ENCODE measurements around the gene CENPP. TPM values are rescaled to one million over a fixed set of nuclear protein-coding genes. Genes with fewer than 3 reads are reported as not detected.

Gene CENPP
- total RNA-seq, 1 experiment from 2014 or later: 14.3 TPM

DNA sequence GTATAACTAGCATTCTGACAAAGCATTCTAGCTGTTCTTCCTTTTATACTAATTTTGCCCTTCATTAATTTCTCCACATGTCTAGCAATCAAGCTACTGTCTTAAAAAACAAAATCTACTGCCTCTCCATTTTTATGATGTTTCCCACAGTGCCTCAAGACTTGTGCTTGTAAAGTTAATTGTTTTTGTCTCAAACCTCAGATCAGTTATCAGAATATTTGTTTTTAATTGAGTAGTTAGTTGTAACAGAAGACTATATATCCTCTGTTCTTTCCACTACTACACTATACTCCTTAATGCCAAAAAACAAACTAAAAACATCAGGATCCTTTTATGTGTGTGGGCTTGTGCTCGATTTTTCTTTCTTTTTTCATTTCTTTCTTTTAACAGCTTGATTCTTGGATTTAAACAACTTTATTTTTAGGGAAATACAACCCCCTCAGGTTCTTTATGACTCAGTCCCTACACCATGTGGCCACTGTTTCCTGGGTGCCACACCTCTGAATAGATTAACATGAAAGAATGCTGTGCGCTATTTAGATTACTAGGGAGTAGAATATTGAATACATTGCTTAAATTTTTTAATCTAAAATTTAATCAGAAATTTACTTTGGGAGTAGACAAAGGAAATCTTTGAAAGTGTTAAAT lies 155.4 kb downstream of the CENPP start:
- Mint-ChIP-seq H3K9me3 (no peaks in the 10 kb centered on the region), H3K4me3 (no peak overlapping the region), H3K4me1 (peaks cover 17% of the 10 kb centered on the region), H3K27ac (no peak overlapping the region), H3K36me3 (no peaks in the 10 kb centered on the region), H3K27me3 (ENCODE audit: low read depth) (no peaks in the 10 kb centered on the region)
- ATAC-seq (no peak), DNase-seq (ENCODE audit: low spot score) (no peak)
- TF ChIP-seq JUN (CRISPR knock-in tag; IDR thresholded peaks at IDR 0.05) (no peak), ESRRA (CRISPR knock-in tag; IDR thresholded peaks at IDR 0.05; ENCODE audit: borderline replicate concordance) (no peak), ZNF396 (CRISPR knock-in tag; IDR thresholded peaks at IDR 0.05; ENCODE audit: borderline replicate concordance) (no peak), GTF2I (CRISPR knock-in tag; conservative IDR thresholded peaks at IDR 0.05) (no peak), EMX1 (CRISPR knock-in tag; IDR thresholded peaks at IDR 0.05) (no peak), CBFB (CRISPR knock-in tag; IDR thresholded peaks at IDR 0.05; ENCODE audit: low read depth) (no peak)
- TF ChIP-seq, protein P1, sequence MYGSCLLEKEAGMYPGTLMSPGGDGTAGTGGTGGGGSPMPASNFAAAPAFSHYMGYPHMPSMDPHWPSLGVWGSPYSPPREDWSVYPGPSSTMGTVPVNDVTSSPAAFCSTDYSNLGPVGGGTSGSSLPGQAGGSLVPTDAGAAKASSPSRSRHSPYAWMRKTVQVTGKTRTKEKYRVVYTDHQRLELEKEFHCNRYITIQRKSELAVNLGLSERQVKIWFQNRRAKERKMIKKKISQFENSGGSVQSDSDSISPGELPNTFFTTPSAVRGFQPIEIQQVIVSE (CRISPR knock-in tag; IDR thresholded peaks at IDR 0.05; ENCODE audit: borderline replicate concordance): no peak
- POLR2A ChIA-PET: no interaction called here
- CTCF ChIA-PET: interaction anchor here (0.9 to 1.1 kb wide), 2 partner anchors 12 to 21 kb away, joined by 3 to 4 read pairs; no protein-coding TSS in a partner anchor

DNA sequence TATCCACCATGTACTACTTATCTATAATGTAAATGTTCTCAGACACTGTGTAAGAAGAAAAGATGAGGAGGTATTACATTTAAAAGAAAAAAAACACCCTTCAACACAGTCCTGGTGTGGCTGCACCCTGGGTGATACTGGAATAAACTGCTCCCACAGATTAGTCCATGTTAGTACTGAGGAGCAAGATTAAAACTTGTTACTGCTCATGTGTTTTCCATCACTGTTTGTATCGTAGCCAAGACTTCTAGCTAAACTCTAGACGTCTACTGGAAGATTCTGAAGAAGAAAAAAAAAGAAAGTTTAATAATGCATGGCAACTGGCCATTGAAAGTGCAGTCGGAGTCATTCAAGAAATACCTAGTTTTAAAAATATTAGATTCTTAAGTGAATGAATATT lies 156.6 kb downstream of the CENPP start, which contains the start of gene ASPN:
Gene ASPN (minus strand): TSS at position 178 of the 400 bp plus-strand sequence.
- CTCF ChIA-PET: no interaction called here
- H3K36me3 Mint-ChIP-seq: no peaks in the 10 kb centered on the region
- H3K4me1 Mint-ChIP-seq: peaks cover 17% of the 10 kb centered on the region
- DNase-seq (ENCODE audit: low spot score) (no peak), ATAC-seq (no peak)
- H3K9me3 Mint-ChIP-seq: no peaks in the 10 kb centered on the region
- H3K4me3 Mint-ChIP-seq: no peak within 1 kb of the TSS
- H3K27ac Mint-ChIP-seq: no peak within 1 kb of the TSS
- H3K27me3 Mint-ChIP-seq (ENCODE audit: low read depth): no peaks in the 10 kb centered on the region
- POLR2A ChIA-PET: no interaction called here
- TF ChIP-seq SP1 (CRISPR knock-in tag; conservative IDR thresholded peaks at IDR 0.05): no peak
- no peak for TF ChIP-seq JAZF1 (CRISPR knock-in tag; IDR thresholded peaks at IDR 0.05)
- no peak for TF ChIP-seq SOX15 (CRISPR knock-in tag; IDR thresholded peaks at IDR 0.05)
- no peak for TF ChIP-seq SMAD4 (CRISPR knock-in tag; IDR thresholded peaks at IDR 0.05)
- TF ChIP-seq, protein P2, sequence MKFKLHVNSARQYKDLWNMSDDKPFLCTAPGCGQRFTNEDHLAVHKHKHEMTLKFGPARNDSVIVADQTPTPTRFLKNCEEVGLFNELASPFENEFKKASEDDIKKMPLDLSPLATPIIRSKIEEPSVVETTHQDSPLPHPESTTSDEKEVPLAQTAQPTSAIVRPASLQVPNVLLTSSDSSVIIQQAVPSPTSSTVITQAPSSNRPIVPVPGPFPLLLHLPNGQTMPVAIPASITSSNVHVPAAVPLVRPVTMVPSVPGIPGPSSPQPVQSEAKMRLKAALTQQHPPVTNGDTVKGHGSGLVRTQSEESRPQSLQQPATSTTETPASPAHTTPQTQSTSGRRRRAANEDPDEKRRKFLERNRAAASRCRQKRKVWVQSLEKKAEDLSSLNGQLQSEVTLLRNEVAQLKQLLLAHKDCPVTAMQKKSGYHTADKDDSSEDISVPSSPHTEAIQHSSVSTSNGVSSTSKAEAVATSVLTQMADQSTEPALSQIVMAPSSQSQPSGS (CRISPR knock-in tag; IDR thresholded peaks at IDR 0.05; ENCODE audit: borderline replicate concordance, low read depth): no peak
- TF ChIP-seq, protein P3, sequence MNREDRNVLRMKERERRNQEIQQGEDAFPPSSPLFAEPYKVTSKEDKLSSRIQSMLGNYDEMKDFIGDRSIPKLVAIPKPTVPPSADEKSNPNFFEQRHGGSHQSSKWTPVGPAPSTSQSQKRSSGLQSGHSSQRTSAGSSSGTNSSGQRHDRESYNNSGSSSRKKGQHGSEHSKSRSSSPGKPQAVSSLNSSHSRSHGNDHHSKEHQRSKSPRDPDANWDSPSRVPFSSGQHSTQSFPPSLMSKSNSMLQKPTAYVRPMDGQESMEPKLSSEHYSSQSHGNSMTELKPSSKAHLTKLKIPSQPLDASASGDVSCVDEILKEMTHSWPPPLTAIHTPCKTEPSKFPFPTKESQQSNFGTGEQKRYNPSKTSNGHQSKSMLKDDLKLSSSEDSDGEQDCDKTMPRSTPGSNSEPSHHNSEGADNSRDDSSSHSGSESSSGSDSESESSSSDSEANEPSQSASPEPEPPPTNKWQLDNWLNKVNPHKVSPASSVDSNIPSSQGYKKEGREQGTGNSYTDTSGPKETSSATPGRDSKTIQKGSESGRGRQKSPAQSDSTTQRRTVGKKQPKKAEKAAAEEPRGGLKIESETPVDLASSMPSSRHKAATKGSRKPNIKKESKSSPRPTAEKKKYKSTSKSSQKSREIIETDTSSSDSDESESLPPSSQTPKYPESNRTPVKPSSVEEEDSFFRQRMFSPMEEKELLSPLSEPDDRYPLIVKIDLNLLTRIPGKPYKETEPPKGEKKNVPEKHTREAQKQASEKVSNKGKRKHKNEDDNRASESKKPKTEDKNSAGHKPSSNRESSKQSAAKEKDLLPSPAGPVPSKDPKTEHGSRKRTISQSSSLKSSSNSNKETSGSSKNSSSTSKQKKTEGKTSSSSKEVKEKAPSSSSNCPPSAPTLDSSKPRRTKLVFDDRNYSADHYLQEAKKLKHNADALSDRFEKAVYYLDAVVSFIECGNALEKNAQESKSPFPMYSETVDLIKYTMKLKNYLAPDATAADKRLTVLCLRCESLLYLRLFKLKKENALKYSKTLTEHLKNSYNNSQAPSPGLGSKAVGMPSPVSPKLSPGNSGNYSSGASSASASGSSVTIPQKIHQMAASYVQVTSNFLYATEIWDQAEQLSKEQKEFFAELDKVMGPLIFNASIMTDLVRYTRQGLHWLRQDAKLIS (CRISPR knock-in tag; IDR thresholded peaks at IDR 0.05; ENCODE audit: borderline replicate concordance): no peak
- TF ChIP-seq MXD4 (CRISPR knock-in tag; IDR thresholded peaks at IDR 0.05; ENCODE audit: borderline replicate concordance): no peak
- TF ChIP-seq, protein P4, sequence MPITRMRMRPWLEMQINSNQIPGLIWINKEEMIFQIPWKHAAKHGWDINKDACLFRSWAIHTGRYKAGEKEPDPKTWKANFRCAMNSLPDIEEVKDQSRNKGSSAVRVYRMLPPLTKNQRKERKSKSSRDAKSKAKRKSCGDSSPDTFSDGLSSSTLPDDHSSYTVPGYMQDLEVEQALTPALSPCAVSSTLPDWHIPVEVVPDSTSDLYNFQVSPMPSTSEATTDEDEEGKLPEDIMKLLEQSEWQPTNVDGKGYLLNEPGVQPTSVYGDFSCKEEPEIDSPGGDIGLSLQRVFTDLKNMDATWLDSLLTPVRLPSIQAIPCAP (CRISPR knock-in tag; IDR thresholded peaks at IDR 0.05): no peak
- TF ChIP-seq, protein P5, sequence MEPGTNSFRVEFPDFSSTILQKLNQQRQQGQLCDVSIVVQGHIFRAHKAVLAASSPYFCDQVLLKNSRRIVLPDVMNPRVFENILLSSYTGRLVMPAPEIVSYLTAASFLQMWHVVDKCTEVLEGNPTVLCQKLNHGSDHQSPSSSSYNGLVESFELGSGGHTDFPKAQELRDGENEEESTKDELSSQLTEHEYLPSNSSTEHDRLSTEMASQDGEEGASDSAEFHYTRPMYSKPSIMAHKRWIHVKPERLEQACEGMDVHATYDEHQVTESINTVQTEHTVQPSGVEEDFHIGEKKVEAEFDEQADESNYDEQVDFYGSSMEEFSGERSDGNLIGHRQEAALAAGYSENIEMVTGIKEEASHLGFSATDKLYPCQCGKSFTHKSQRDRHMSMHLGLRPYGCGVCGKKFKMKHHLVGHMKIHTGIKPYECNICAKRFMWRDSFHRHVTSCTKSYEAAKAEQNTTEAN (CRISPR knock-in tag; IDR thresholded peaks at IDR 0.05): no peak
- TF ChIP-seq, protein P6, sequence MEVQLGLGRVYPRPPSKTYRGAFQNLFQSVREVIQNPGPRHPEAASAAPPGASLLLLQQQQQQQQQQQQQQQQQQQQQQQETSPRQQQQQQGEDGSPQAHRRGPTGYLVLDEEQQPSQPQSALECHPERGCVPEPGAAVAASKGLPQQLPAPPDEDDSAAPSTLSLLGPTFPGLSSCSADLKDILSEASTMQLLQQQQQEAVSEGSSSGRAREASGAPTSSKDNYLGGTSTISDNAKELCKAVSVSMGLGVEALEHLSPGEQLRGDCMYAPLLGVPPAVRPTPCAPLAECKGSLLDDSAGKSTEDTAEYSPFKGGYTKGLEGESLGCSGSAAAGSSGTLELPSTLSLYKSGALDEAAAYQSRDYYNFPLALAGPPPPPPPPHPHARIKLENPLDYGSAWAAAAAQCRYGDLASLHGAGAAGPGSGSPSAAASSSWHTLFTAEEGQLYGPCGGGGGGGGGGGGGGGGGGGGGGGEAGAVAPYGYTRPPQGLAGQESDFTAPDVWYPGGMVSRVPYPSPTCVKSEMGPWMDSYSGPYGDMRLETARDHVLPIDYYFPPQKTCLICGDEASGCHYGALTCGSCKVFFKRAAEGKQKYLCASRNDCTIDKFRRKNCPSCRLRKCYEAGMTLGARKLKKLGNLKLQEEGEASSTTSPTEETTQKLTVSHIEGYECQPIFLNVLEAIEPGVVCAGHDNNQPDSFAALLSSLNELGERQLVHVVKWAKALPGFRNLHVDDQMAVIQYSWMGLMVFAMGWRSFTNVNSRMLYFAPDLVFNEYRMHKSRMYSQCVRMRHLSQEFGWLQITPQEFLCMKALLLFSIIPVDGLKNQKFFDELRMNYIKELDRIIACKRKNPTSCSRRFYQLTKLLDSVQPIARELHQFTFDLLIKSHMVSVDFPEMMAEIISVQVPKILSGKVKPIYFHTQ (CRISPR knock-in tag; IDR thresholded peaks at IDR 0.05): no peak
- no peak for TF ChIP-seq ZNF232 (CRISPR knock-in tag; IDR thresholded peaks at IDR 0.05)
- no peak for TF ChIP-seq ESRRA (CRISPR knock-in tag; IDR thresholded peaks at IDR 0.05; ENCODE audit: borderline replicate concordance)
- TF ChIP-seq, protein P7, sequence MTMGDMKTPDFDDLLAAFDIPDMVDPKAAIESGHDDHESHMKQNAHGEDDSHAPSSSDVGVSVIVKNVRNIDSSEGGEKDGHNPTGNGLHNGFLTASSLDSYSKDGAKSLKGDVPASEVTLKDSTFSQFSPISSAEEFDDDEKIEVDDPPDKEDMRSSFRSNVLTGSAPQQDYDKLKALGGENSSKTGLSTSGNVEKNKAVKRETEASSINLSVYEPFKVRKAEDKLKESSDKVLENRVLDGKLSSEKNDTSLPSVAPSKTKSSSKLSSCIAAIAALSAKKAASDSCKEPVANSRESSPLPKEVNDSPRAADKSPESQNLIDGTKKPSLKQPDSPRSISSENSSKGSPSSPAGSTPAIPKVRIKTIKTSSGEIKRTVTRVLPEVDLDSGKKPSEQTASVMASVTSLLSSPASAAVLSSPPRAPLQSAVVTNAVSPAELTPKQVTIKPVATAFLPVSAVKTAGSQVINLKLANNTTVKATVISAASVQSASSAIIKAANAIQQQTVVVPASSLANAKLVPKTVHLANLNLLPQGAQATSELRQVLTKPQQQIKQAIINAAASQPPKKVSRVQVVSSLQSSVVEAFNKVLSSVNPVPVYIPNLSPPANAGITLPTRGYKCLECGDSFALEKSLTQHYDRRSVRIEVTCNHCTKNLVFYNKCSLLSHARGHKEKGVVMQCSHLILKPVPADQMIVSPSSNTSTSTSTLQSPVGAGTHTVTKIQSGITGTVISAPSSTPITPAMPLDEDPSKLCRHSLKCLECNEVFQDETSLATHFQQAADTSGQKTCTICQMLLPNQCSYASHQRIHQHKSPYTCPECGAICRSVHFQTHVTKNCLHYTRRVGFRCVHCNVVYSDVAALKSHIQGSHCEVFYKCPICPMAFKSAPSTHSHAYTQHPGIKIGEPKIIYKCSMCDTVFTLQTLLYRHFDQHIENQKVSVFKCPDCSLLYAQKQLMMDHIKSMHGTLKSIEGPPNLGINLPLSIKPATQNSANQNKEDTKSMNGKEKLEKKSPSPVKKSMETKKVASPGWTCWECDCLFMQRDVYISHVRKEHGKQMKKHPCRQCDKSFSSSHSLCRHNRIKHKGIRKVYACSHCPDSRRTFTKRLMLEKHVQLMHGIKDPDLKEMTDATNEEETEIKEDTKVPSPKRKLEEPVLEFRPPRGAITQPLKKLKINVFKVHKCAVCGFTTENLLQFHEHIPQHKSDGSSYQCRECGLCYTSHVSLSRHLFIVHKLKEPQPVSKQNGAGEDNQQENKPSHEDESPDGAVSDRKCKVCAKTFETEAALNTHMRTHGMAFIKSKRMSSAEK (CRISPR knock-in tag; IDR thresholded peaks at IDR 0.05; ENCODE audit: borderline replicate concordance): no peak
- no peak for TF ChIP-seq TEAD4 (CRISPR knock-in tag; IDR thresholded peaks at IDR 0.05)
